Right lobe of liver (tissue), 6 donors: ENCODE data around the gene TSPAN9. TPM values are rescaled to one million over a fixed set of nuclear protein-coding genes. Genes with fewer than 3 reads are reported as not detected.
A peak's percentile ranks its signal among the peaks of the same experiment; 100 is the strongest.

Experiments used
- ATAC-seq, 4 donors: fragments of 200-7000 bp; cut with Tn5 transposase; one replicate each; pipeline ENCODE4 v1.9.1; 2020; ENCODE audit warnings: mild to moderate bottlenecking in 4 of 4, moderate library complexity in 4 of 4
- DNase-seq, 3 donors: peaks; one replicate each; pipeline ENCODE4 v3.0.0-alpha.2; 2020
- H3K27ac ChIP-seq, 3 donors: fragments of 200-600 bp; one replicate each; pipeline ENCODE4 v1.8.0; 2022
- H3K27me3 ChIP-seq, 2 donors: fragments of 200-600 bp; one replicate each; pipeline ENCODE4 v1.8.0; 2022
- H3K36me3 ChIP-seq, 4 donors: fragments of 200-600 bp; sonication (generic) in 1 of 4; one replicate each; pipeline versions ENCODE4 v1.5.1 to v1.8.0; 2017 to 2022; ENCODE audit warnings: control low read depth in 1 of 4
- H3K4me1 ChIP-seq, 4 donors: fragments of 200-600 bp; sonication (generic) in 1 of 4; one replicate each; pipeline versions ENCODE4 v1.5.1 to v1.8.0; 2017 to 2022; ENCODE audit warnings: control low read depth in 1 of 4
- H3K4me3 ChIP-seq, 3 donors: fragments of 200-600 bp; one replicate each; pipeline ENCODE4 v1.8.0; 2022
- H3K9me3 ChIP-seq, 4 donors: fragments of 200-600 bp; sonication (generic) in 1 of 4; one replicate each; pipeline versions ENCODE4 v1.5.1 to v1.8.0; 2017 to 2022; ENCODE audit warnings: control low read depth in 1 of 4
- CTCF ChIP-seq, 4 donors: fragments of 200-600 bp in 3 of 4; fragments of 450-650 bp in 1 of 4; IDR thresholded peaks; one replicate each; pipeline versions ENCODE4 v1.5.1 to v1.8.0; 2016 to 2022; ENCODE audit warnings: antibody characterized with exemption in 4 of 4, mild to moderate bottlenecking in 2 of 4
- POLR2A ChIP-seq: fragments of 450-650 bp; IDR thresholded peaks from one replicate; pipeline ENCODE4 v1.6.1; 2017; ENCODE audit warnings: antibody characterized with exemption, mild to moderate bottlenecking
- WGBS: methylation state at CpG from one replicate; pipeline ENCODE4 v1.1.6; 2018; ENCODE audit warnings: low coverage, low lambda C conversion rate; ENCODE audit not compliant: insufficient coverage; ENCODE audit errors: missing lambda C conversion rate; 5-methylcytosine and 5-hydroxymethylcytosine counted together
- intact Hi-C, 2 donors: fragments of 100-400 bp; cut with DNase I; formaldehyde crosslinking; loops; one replicate each; pipeline versions ENCODE4 v1.11.2 to v1.14.1; 2022
- total RNA-seq, 6 experiments: library from RNA; depleted of rRNA in 2 of 6; stranded (reverse); fragments of >200 nt in 2 of 6; fragmentation: NEBNext Ultra II Directional in 3 of 6; extraction: Animal tissue kit (Norgen Biotek cat#: 25700) in 3 of 6; gene quantifications; one replicate each; pipeline versions ENCODE4 v1.1.0 to v1.2.4, GENCODE V29; 2016 to 2023
- donor health status: DM: no; HTN: yes; CAD: no.
- donor health status: DM: no; HTN: no; CAD: no.
- donor health status: DM: no; HTN: no; CAD: no.
- donor health status: DM: no; HTN: yes; CAD: no.
- donor health status: DM: no; HTN: yes; CAD: no.

The TSPAN9 gene
- total RNA-seq, 6 experiments from 2014 or later, result 23.7 to 53.2 (median 39.8) TPM

- DNase-seq, result no peak
- no peaks in the 10 kb centered on the region for H3K9me3 ChIP-seq
- no peaks in the 10 kb centered on the region for H3K36me3 ChIP-seq
- no peaks in the 10 kb centered on the region for H3K27me3 ChIP-seq
- no peak for ATAC-seq
- H3K4me3 ChIP-seq, result no peak overlapping the region
- WGBS, result 71% methylated on average over 7 of the region's 10 CpGs
- TF ChIP-seq CTCF (IDR thresholded peaks at IDR 0.05) (no peak), POLR2A (no peak)
- H3K27ac ChIP-seq, result no peak overlapping the region
- intact Hi-C loops, result loop anchor here in 1 of 2 donors (10.0 kb wide), 2 partner anchors 73 to 127 kb away; partner anchors contain the start of gene TSPAN9
- H3K4me1 ChIP-seq, result no peaks in the 10 kb centered on the region
These were observed 124.3 kb downstream of the TSPAN9 start for GRCh38 chr12:3201339-3202051.

DNA sequence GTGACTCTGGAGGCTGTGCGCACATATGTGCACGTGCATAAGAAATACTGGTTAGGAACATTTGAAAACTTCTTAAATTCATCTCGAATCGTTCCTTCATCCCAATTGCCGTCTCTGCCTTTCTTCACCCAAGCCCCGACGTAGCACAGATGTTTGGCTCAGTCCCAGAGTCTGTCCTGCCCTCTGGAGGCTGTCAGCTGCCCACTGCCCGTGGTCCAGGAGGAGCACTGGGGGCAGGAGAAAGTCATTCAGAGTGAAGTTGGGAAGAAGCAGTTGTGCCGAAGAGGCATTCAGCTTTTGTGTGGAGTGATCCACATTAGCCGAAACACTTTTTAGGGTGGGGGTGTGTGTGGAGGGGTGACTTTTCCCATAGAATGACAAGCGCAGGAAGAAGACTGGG lies 124.9 kb downstream of the TSPAN9 start:
- WGBS, result 75% methylated on average over 9 of the region's 11 CpGs
- Histone ChIP-seq H3K36me3 (no peaks in the 10 kb centered on the region), H3K9me3 (no peaks in the 10 kb centered on the region), H3K27me3 (no peaks in the 10 kb centered on the region), H3K27ac (no peak overlapping the region), H3K4me3 (no peak overlapping the region), H3K4me1 (no peaks in the 10 kb centered on the region)
- ATAC-seq (no peak), DNase-seq (no peak)
- intact Hi-C loops, result loop anchor here in 1 of 2 donors (10.0 kb wide), 2 partner anchors 73 to 127 kb away; partner anchors contain the start of gene TSPAN9
- no peak for TF ChIP-seq POLR2A
- no peak for TF ChIP-seq CTCF (IDR thresholded peaks at IDR 0.05)

DNA sequence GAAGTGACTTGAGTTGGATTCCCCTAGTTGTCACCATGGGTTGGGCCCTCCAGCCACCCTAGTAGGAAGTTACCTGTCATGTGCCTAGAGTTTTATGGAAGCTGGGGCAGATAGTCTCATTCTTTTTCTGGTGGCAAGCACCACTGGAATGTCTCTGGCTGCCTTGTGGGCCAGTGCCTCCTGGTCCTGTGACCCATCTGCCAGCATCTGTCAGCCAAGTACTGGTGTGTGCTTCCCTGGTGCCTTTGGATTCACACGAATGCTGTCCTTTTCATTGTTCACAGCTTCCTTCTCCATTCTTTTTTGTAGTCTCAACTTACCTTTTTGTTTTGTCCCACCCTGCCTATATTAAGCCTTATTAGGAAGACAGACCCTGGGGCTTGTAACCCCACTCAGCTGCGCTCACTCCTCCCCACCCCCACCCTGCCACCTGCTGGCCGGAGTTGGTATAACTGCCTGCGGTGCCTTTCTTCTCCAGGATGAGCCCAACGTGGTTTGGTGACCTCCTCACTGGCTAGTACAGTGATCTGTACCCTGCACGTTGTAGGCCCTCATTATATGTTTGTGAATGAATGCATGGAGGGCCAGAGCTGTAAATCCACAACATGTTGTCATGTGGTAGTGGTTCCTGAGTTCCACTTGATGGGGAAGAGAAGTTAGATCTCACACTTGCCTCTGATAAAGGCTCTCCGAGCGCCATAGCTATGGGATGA lies 125.7 kb downstream of the TSPAN9 start:
- Histone ChIP-seq H3K27me3 (no peaks in the 10 kb centered on the region), H3K27ac (no peak overlapping the region), H3K4me1 (no peaks in the 10 kb centered on the region), H3K4me3 (no peak overlapping the region), H3K36me3 (no peaks in the 10 kb centered on the region), H3K9me3 (no peaks in the 10 kb centered on the region)
- 23% methylated on average over 8 of the region's 8 CpGs for WGBS
- DNase-seq (peak in 2 of 3 donors; percentile 50 to 65), ATAC-seq (peak; percentile 70 to 85 (median 80))
- intact Hi-C loops, result loop anchor here in 1 of 2 donors (10.0 kb wide), 2 partner anchors 72 to 128 kb away; partner anchors contain the start of gene TSPAN9
- TF ChIP-seq CTCF (IDR thresholded peaks at IDR 0.05) (peak; percentile 81 to 90 (median 86)), POLR2A (no peak)

DNA sequence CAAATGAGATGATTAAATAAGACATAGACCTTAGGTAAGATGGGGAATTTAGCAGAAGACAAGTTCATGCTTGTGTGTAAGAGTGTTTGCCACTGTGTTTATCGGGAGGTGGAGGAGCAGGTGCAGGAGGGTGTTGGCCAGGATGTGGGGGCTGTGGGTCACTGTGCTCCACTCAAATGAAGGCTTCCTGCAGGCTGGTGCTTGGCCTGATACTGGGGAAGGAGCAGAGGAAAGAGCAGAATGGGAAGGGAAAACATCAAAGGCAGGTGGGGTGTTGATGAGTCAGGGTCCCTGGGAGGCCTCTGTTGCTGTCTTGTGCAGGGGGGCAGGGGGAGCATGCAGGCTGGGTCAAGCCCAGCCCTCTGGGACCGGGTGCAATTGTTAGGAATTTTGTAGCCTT lies 126.5 kb downstream of the TSPAN9 start:
- WGBS, result 50% methylated on average over 2 of the region's 2 CpGs
- intact Hi-C loops, result loop anchor here in 1 of 2 donors (10.0 kb wide), 2 partner anchors 71 to 129 kb away; partner anchors contain the start of gene TSPAN9

More for the DNA sequence above, 126.5 kb downstream of the TSPAN9 start:
- DNase-seq (no peak), ATAC-seq (no peak)
- TF ChIP-seq CTCF (IDR thresholded peaks at IDR 0.05), result no peak
- no peak for TF ChIP-seq POLR2A
- Histone ChIP-seq H3K27ac (no peak overlapping the region), H3K36me3 (no peaks in the 10 kb centered on the region), H3K4me3 (no peak overlapping the region), H3K9me3 (no peaks in the 10 kb centered on the region), H3K4me1 (no peaks in the 10 kb centered on the region), H3K27me3 (no peaks in the 10 kb centered on the region)
